Measurements from ENCODE around the gene TNFAIP2. TPM values are rescaled to one million over a fixed set of nuclear protein-coding genes. Genes with fewer than 3 reads are reported as not detected.

The TNFAIP2 gene
- total RNA-seq, 1 donor from 2014 or later = 5.3 TPM

GRCh38 chr14:103097244-103097993 lies 25.8 kb upstream of the TNFAIP2 start:
- no peak for DNase-seq (ENCODE audit: low read depth)
- no peak for TF ChIP-seq CTCF (IDR thresholded peaks at IDR 0.05; ENCODE audit: insufficient read depth, low read length, severe bottlenecking)
- Histone ChIP-seq H3K36me3 (ENCODE audit: control insufficient read depth, insufficient read depth, low read length) (no peaks in the 10 kb centered on the region), H3K4me3 (ENCODE audit: low read depth, low read length) (no peak overlapping the region), H3K27me3 (ENCODE audit: control insufficient read depth, insufficient read depth, low read length) (peaks cover 17% of the 10 kb centered on the region)
- no peak for FAIRE-seq

GRCh38 chr14:103097994-103098957 lies 25.0 kb upstream of the TNFAIP2 start:
- no peak for DNase-seq (ENCODE audit: low read depth)
- H3K36me3 ChIP-seq (ENCODE audit: control insufficient read depth, insufficient read depth, low read length) = no peaks in the 10 kb centered on the region
- H3K4me3 ChIP-seq (ENCODE audit: low read depth, low read length) = no peak overlapping the region
- TF ChIP-seq CTCF (IDR thresholded peaks at IDR 0.05; ENCODE audit: insufficient read depth, low read length, severe bottlenecking) = no peak
- FAIRE-seq = no peak
- H3K27me3 ChIP-seq (ENCODE audit: control insufficient read depth, insufficient read depth, low read length) = peaks cover 24% of the 10 kb centered on the region

DNA sequence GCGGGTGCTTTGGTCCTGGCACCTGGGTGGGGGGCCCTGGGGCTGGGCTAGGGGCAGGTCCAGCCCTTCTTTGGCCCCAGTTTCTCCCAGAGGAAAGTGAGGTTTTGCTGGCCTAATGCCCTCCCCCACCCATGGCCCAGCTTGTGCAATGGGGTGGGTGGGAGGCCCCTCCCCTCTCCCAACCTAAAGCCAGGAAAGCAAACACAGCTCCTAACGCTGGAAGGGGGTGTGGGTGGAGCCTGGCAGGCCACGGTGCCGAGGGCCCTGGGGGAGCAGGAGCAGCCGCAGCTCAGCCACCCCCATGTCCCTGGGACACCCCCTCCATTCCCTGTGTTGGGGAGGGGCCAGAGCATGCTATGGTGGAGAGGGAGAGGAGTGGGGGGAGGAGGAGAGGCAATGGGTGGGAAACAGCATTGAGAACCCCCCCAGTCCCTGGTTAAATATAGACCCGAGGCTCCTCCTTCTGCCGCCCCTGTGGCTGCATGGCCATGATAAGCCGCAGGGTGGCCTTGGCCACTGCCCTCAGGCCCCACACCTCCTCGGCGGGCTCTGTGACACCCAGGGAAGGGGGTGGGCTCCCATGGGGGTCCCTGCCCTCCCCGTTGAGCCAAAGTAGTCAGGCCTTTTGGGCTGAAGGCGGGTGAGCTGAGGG lies 24.1 kb upstream of the TNFAIP2 start:
- FAIRE-seq = no peak
- TF ChIP-seq CTCF (IDR thresholded peaks at IDR 0.05; ENCODE audit: insufficient read depth, low read length, severe bottlenecking) = no peak
- no peak for DNase-seq (ENCODE audit: low read depth)
- Histone ChIP-seq H3K36me3 (ENCODE audit: control insufficient read depth, insufficient read depth, low read length) (no peaks in the 10 kb centered on the region), H3K4me3 (ENCODE audit: low read depth, low read length) (no peak overlapping the region), H3K27me3 (ENCODE audit: control insufficient read depth, insufficient read depth, low read length) (peaks cover 30% of the 10 kb centered on the region)

GRCh38 chr14:103099733-103100280 lies 23.5 kb upstream of the TNFAIP2 start:
- DNase-seq (ENCODE audit: low read depth) (no peak), FAIRE-seq (no peak)
- TF ChIP-seq CTCF (IDR thresholded peaks at IDR 0.05; ENCODE audit: insufficient read depth, low read length, severe bottlenecking) = no peak
- Histone ChIP-seq H3K4me3 (ENCODE audit: low read depth, low read length) (no peak overlapping the region), H3K36me3 (ENCODE audit: control insufficient read depth, insufficient read depth, low read length) (no peaks in the 10 kb centered on the region), H3K27me3 (ENCODE audit: control insufficient read depth, insufficient read depth, low read length) (peaks cover 35% of the 10 kb centered on the region)

DNA sequence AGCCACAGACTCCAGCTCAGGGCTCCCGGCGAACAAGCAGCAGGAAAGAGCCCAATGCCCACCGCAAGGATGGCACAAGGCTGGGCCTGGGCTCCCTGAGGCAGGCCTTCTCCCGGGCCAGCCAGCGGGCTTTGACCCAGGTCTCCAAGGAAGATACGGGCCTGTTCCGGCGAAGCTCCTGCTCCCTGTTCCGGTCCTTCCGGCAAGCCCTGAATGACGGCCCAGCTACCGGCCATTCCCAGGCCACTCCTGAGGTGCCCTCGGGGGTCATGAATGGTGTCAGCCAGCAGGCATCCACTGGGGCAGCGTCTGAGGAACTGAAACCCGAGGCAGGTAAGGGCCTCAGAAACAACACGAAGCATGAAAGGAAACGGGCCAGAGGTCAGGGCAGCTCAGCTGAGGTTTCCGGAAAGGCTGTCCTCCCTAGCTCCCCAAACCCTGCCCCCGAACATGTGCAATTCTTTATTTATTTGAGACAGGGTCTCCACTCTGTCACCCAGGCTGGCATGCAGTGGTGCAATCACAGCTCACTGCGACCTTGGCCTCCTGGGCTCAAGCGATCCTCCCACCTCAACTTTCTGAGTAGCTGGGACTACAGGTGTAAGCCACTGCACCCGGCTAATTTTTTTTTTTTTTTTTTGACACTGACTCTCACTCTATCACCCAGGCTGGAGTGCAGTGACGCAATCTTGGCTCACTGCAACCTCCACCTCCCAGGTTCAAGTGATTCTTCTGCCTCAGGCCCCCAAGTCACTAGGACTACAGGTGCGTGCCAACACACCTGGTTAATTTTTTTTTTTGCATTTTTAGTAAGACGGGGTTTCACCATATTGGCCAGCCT lies 22.8 kb upstream of the TNFAIP2 start:
- TF ChIP-seq CTCF (IDR thresholded peaks at IDR 0.05; ENCODE audit: insufficient read depth, low read length, severe bottlenecking) = no peak
- no peak for FAIRE-seq
- DNase-seq (ENCODE audit: low read depth) = no peak
- no peak overlapping the region for H3K4me3 ChIP-seq (ENCODE audit: low read depth, low read length)
- H3K36me3 ChIP-seq (ENCODE audit: control insufficient read depth, insufficient read depth, low read length) = no peaks in the 10 kb centered on the region
- peaks cover 34% of the 10 kb centered on the region for H3K27me3 ChIP-seq (ENCODE audit: control insufficient read depth, insufficient read depth, low read length)

Data from bronchial epithelial cell (primary cell).